HCT116 (cell line): Measurements from ENCODE around the gene FLCN. TPM values are rescaled to one million over a fixed set of nuclear protein-coding genes. Genes with fewer than 3 reads are reported as not detected.

Source experiments
- ATAC-seq: fragments of 200-7000 bp; cut with Tn5 transposase; 2 replicates; pipeline ENCODE4 v1.9.1; 2020; ENCODE audit warnings: mild to moderate bottlenecking, moderate library complexity
- BruUV-seq: library from RNA; stranded (reverse); fragments of 400-500 nt; replicated peaks from 2 replicates; lab custom pipeline; 2021; lab: Mats Ljungman, UMichigan
- CTCF ChIA-PET: fragments of 300-600 bp; sonication (Branson Sonifier 250); formaldehyde crosslinking; loops from one replicate; lab custom pipeline; 2021; ENCODE audit warnings: antibody characterized with exemption; lab: Charles Lee
- POLR2A ChIA-PET: fragments of 300-600, 350-600 bp; sonication (Branson Sonifier 250); formaldehyde crosslinking; loops from one replicate; lab custom pipeline; 2021; ENCODE audit warnings: antibody characterized with exemption; lab: Charles Lee
- RAD21 ChIA-PET, 2 experiments: fragments of 300-600 bp; sonication (Branson Sonifier 250); formaldehyde crosslinking; loops; one replicate each; lab custom pipeline; 2023; ENCODE audit warnings: low total read pairs in 2 of 2; ENCODE audit not compliant: uncharacterized antibody in 2 of 2, unreplicated experiment in 2 of 2, low non-redundant PET in 1 of 2; lab: Charles Lee
- DNase-seq: peaks from one replicate; pipeline ENCODE4 v3.0.0-alpha.2; 2010; ENCODE audit warnings: low read depth, low spot score
- H2AFZ ChIP-seq: fragments of 200-600 bp; shearing (Covaris generic), sonication (generic); 2 replicates; pipeline ENCODE4 v1.6.1; 2017; ENCODE audit warnings: low read depth, mixed run types, mixed read lengths, antibody characterized with exemption, low read length; ENCODE audit not compliant: poor library complexity, severe bottlenecking
- H3K27ac ChIP-seq: 2 replicates; pipeline ENCODE4 v1.5.1; 2012; ENCODE audit warnings: low read depth, low read length
- H3K27me3 ChIP-seq: fragments of 200-600 bp; sonication (generic); 2 replicates; pipeline ENCODE4 v1.6.1; 2016; ENCODE audit warnings: mixed run types, low read length, mixed read lengths; ENCODE audit not compliant: insufficient read depth
- H3K36me3 ChIP-seq, 2 experiments: fragments of 200-500 bp in 1 of 2; fragments of 200-600 bp in 1 of 2; sonication (Bioruptor generic) in 1 of 2; sonication (generic) in 1 of 2; 2 replicates each; pipeline versions ENCODE4 v1.5.1 to v1.6.1; 2014 to 2016; ENCODE audit warnings: low read length in 2 of 2, inconsistent platforms in 1 of 2, mixed read lengths in 1 of 2, mixed run types in 1 of 2; ENCODE audit not compliant: insufficient read depth in 2 of 2, control insufficient read depth in 1 of 2
- H3K4me1 ChIP-seq, 2 experiments: fragments of 200-600 bp in 1 of 2; sonication (generic) in 1 of 2; 2 replicates each; pipeline versions ENCODE4 v1.5.1 to v1.6.1; 2012 to 2017; ENCODE audit warnings: low read length in 2 of 2, inconsistent platforms in 1 of 2, mild to moderate bottlenecking in 1 of 2, mixed read lengths in 1 of 2, mixed run types in 1 of 2, moderate library complexity in 1 of 2; ENCODE audit not compliant: insufficient read depth in 2 of 2, control insufficient read depth in 1 of 2
- H3K4me2 ChIP-seq: fragments of 200-600 bp; sonication (generic); 2 replicates; pipeline ENCODE4 v1.6.1; 2017; ENCODE audit warnings: mixed run types, low read length, mixed read lengths
- H3K4me3 ChIP-seq, 2 experiments: fragments of 200-600 bp in 1 of 2; sonication (generic) in 1 of 2; replicated peaks in 1 of 2; 2 replicates each; pipeline ENCODE4 v1.5.1; 2011 to 2016; ENCODE audit warnings: low read length in 2 of 2, control low read depth in 1 of 2, low read depth in 1 of 2, mild to moderate bottlenecking in 1 of 2, mixed read lengths in 1 of 2, mixed run types in 1 of 2
- H3K79me2 ChIP-seq: fragments of 200-600 bp; sonication (generic); 2 replicates; pipeline ENCODE4 v1.6.1; 2017; ENCODE audit warnings: mild to moderate bottlenecking, mixed run types, low read length, moderate library complexity, mixed read lengths; ENCODE audit not compliant: insufficient read depth
- H3K9ac ChIP-seq: fragments of 200-600 bp; sonication (generic); 2 replicates; pipeline ENCODE4 v1.6.1; 2016; ENCODE audit warnings: low read length, mixed read lengths
- H3K9me2 ChIP-seq: fragments of 200-600 bp; sonication (generic), shearing (Covaris generic); 2 replicates; pipeline ENCODE4 v1.6.1; 2017; ENCODE audit warnings: mixed run types, mild to moderate bottlenecking, moderate library complexity; ENCODE audit not compliant: insufficient read depth
- H3K9me3 ChIP-seq, 2 experiments: fragments of 200-500 bp in 1 of 2; fragments of 200-600 bp in 1 of 2; sonication (Bioruptor generic) in 1 of 2; sonication (generic) in 1 of 2; 2 replicates each; pipeline ENCODE4 v1.6.1; 2014 to 2017; ENCODE audit warnings: low read length in 2 of 2, mixed read lengths in 2 of 2, inconsistent platforms in 1 of 2, low read depth in 1 of 2, mild to moderate bottlenecking in 1 of 2, mixed run types in 1 of 2, moderate library complexity in 1 of 2; ENCODE audit not compliant: control insufficient read depth in 1 of 2, insufficient read depth in 1 of 2
- H4K20me1 ChIP-seq: fragments of 200-600 bp; sonication (generic), shearing (Covaris generic); 2 replicates; pipeline ENCODE4 v1.6.1; 2017; ENCODE audit warnings: mixed run types, mild to moderate bottlenecking, moderate library complexity; ENCODE audit not compliant: insufficient read depth
- CEBPB ChIP-seq: IDR thresholded peaks from 2 replicates; pipeline ENCODE4 v1.6.1; 2012; ENCODE audit warnings: low read depth
- EGR1 ChIP-seq: IDR thresholded peaks from 2 replicates; pipeline ENCODE4 v1.6.1; 2012; ENCODE audit warnings: low read depth
- ELF1 ChIP-seq: IDR thresholded peaks from 2 replicates; pipeline ENCODE4 v1.6.1; 2012; ENCODE audit warnings: low read depth, borderline replicate concordance
- EZH2 ChIP-seq: fragments of 200-600 bp; sonication (generic); IDR thresholded peaks from 2 replicates; pipeline ENCODE4 v1.6.1; 2017; ENCODE audit warnings: antibody characterized with exemption, mixed run types
- JUND ChIP-seq: IDR thresholded peaks from 2 replicates; pipeline ENCODE4 v1.6.1; 2012
- POLR2A ChIP-seq: IDR thresholded peaks from 2 replicates; pipeline ENCODE4 v1.7.0; 2011; ENCODE audit warnings: borderline replicate concordance; ENCODE audit not compliant: insufficient read depth, insufficient read length; ENCODE audit errors: extremely low read depth
- POLR2AphosphoS5 ChIP-seq: IDR thresholded peaks from 2 replicates; pipeline ENCODE4 v1.6.1; 2011; ENCODE audit warnings: mild to moderate bottlenecking, low read depth, low read length, moderate library complexity
- RAD21 ChIP-seq: IDR thresholded peaks from 2 replicates; pipeline ENCODE4 v1.6.1; 2012; ENCODE audit warnings: low read depth, mild to moderate bottlenecking
- SIN3A ChIP-seq: IDR thresholded peaks from 2 replicates; pipeline ENCODE4 v1.6.1; 2012; ENCODE audit warnings: low read depth
- SP1 ChIP-seq: IDR thresholded peaks from 2 replicates; pipeline ENCODE4 v1.6.1; 2012; ENCODE audit warnings: low read depth
- TCF7L2 ChIP-seq: IDR thresholded peaks from 2 replicates; pipeline ENCODE4 v1.7.0; 2011; ENCODE audit warnings: borderline replicate concordance, inconsistent platforms; ENCODE audit not compliant: insufficient read depth, insufficient read length; ENCODE audit errors: extremely low read depth
- YY1 ChIP-seq: IDR thresholded peaks from 2 replicates; pipeline ENCODE4 v1.6.1; 2011; ENCODE audit warnings: low read length, low read depth, moderate library complexity, mild to moderate bottlenecking; ENCODE audit not compliant: insufficient replicate concordance; ENCODE audit errors: extremely low read depth
- ZNF274 ChIP-seq: fragments of 200-500 bp; sonication (Bioruptor generic); IDR thresholded peaks from 2 replicates; pipeline ENCODE4 v1.6.1; 2014; ENCODE audit warnings: mild to moderate bottlenecking, low read depth, low read length, inconsistent platforms
- intact Hi-C: fragments of 100-400 bp; cut with micrococcal nuclease; formaldehyde crosslinking; loops from 2 replicates; pipeline ENCODE4 v1.10.0; 2022
- total RNA-seq: library from RNA; stranded (reverse); gene quantifications from one replicate; pipeline ENCODE4 v1.2.1, GENCODE V29; 2021; ENCODE audit not compliant: unreplicated experiment
- TF ChIP-seq, protein P1 (sequence below): IDR thresholded peaks from 2 replicates; pipeline ENCODE4 v1.6.1; 2012
- TF ChIP-seq, protein P2 (sequence below): IDR thresholded peaks from 2 replicates; pipeline ENCODE4 v1.6.1; 2011; ENCODE audit warnings: mild to moderate bottlenecking, low read length, moderate library complexity; ENCODE audit not compliant: insufficient replicate concordance; ENCODE audit errors: extremely low read depth

FLCN gene
- total RNA-seq, 1 experiment from 2014 or later = 23.7 TPM

DNA sequence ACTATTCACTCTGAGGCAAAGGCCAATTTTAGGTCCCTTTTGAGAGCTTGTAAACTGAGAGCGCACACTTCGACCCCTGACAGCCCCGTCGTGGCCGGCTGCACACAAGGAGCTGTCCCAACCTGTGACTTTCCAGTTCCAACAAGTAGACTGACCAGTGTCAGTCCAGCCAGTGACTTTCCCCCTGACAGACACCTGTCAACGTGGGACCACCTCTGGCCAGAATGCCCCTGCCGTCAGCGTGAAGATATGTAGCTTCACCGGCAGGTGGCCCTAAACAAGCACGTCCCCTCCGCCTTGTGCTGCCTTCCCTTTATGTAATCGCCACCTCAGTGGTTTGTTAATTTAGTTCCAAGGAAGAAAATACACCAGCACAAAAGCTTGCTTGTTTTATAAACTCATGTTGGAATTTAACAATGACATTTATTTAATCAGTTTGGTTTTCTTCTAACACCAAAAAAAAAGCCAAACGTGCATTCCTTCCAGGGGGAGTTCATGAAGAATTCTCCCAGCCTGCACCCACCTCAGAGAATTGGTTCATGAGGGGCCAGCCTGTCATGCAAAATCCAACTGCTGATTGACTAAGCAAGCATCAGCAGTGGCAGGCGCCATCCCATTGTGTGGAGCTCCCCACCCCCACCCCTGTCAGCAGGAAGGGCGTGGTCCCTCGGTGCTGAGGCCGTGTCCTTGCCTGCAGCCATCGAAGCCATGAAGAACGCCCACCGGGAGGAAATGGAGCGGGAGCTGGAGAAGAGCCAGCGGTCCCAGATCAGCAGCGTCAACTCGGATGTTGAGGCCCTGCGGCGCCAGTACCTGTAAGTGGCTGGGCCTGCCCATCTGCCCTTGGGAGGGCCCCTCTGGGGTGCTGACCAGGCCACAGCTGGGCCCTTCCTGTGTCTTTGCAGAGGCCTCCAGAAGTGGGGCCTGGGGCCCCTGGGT is 64.7 kb downstream of the FLCN start:
- Histone ChIP-seq H3K4me3 (no peak overlapping the region), H3K79me2 (no peaks in the 10 kb centered on the region), H3K4me1 (no peaks in the 10 kb centered on the region), H3K27me3 (no peaks in the 10 kb centered on the region), H3K9me2 (no peaks in the 10 kb centered on the region), H4K20me1 (no peaks in the 10 kb centered on the region), H3K27ac (no peak overlapping the region), H3K4me2 (no peak overlapping the region), H3K9ac (no peak overlapping the region), H3K36me3 (peaks cover 36 to 51% of the 10 kb centered on the region in 2 experiments; a peak in 3 of 4 replicates), H3K9me3 (no peaks in the 10 kb centered on the region), H2AFZ (no peak overlapping the region)
- TF ChIP-seq SP1 (no peak), ELF1 (no peak), POLR2AphosphoS5 (no peak), POLR2A (no peak), EZH2 (no peak), ZNF274 (no peak), YY1 (no peak), JUND (no peak), EGR1 (no peak), TCF7L2 (no peak), SIN3A (no peak), RAD21 (no peak), CEBPB (no peak)
- TF ChIP-seq, protein P1, sequence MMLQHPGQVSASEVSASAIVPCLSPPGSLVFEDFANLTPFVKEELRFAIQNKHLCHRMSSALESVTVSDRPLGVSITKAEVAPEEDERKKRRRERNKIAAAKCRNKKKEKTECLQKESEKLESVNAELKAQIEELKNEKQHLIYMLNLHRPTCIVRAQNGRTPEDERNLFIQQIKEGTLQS = no peak
- TF ChIP-seq, protein P2, sequence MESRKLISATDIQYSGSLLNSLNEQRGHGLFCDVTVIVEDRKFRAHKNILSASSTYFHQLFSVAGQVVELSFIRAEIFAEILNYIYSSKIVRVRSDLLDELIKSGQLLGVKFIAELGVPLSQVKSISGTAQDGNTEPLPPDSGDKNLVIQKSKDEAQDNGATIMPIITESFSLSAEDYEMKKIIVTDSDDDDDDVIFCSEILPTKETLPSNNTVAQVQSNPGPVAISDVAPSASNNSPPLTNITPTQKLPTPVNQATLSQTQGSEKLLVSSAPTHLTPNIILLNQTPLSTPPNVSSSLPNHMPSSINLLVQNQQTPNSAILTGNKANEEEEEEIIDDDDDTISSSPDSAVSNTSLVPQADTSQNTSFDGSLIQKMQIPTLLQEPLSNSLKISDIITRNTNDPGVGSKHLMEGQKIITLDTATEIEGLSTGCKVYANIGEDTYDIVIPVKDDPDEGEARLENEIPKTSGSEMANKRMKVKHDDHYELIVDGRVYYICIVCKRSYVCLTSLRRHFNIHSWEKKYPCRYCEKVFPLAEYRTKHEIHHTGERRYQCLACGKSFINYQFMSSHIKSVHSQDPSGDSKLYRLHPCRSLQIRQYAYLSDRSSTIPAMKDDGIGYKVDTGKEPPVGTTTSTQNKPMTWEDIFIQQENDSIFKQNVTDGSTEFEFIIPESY = no peak
- intact Hi-C loops = no loop called here
- DNase-seq (no peak), ATAC-seq (no peak)
- POLR2A ChIA-PET = no interaction called here
- no TSS peak for BruUV-seq
- RAD21 ChIA-PET = no interaction called here
- CTCF ChIA-PET = no interaction called here
